Measurements from ENCODE around the gene RBP3. TPM values are rescaled to one million over a fixed set of nuclear protein-coding genes. Genes with fewer than 3 reads are reported as not detected.

The RBP3 gene
- total RNA-seq, 1 donor from 2014 or later, result not detected

- H3K4me3 Mint-ChIP-seq (ENCODE audit: unreplicated experiment), result no peak overlapping the region
- H3K36me3 Mint-ChIP-seq (ENCODE audit: unreplicated experiment), result no peaks in the 10 kb centered on the region
- H3K4me1 Mint-ChIP-seq (ENCODE audit: low read depth, unreplicated experiment), result no peaks in the 10 kb centered on the region
- peaks cover 2% of the 10 kb centered on the region for H3K27me3 Mint-ChIP-seq (ENCODE audit: unreplicated experiment)
- no peak for TF ChIP-seq CTCF (IDR thresholded peaks at IDR 0.05; ENCODE audit: partially characterized antibody, unreplicated experiment)
- peaks cover 5% of the 10 kb centered on the region for H3K9me3 Mint-ChIP-seq (ENCODE audit: unreplicated experiment)
- H3K27ac Mint-ChIP-seq (ENCODE audit: unreplicated experiment), result no peak overlapping the region
- DNase-seq, result no peak
These were observed 6.7 kb downstream of the RBP3 start for GRCh38 chr10:47354900-47355299.

- no peak overlapping the region for H3K4me3 Mint-ChIP-seq (ENCODE audit: unreplicated experiment)
- H3K27me3 Mint-ChIP-seq (ENCODE audit: unreplicated experiment), result peaks cover 2% of the 10 kb centered on the region
- H3K9me3 Mint-ChIP-seq (ENCODE audit: unreplicated experiment), result peaks cover 5% of the 10 kb centered on the region
- no peaks in the 10 kb centered on the region for H3K4me1 Mint-ChIP-seq (ENCODE audit: low read depth, unreplicated experiment)
- no peak overlapping the region for H3K27ac Mint-ChIP-seq (ENCODE audit: unreplicated experiment)
- no peak for TF ChIP-seq CTCF (IDR thresholded peaks at IDR 0.05; ENCODE audit: partially characterized antibody, unreplicated experiment)
- no peaks in the 10 kb centered on the region for H3K36me3 Mint-ChIP-seq (ENCODE audit: unreplicated experiment)
- DNase-seq, result no peak
These were observed 8.5 kb downstream of the RBP3 start for GRCh38 chr10:47356708-47357107.

- no peak for TF ChIP-seq CTCF (IDR thresholded peaks at IDR 0.05; ENCODE audit: partially characterized antibody, unreplicated experiment)
- H3K36me3 Mint-ChIP-seq (ENCODE audit: unreplicated experiment), result no peaks in the 10 kb centered on the region
- no peaks in the 10 kb centered on the region for H3K4me1 Mint-ChIP-seq (ENCODE audit: low read depth, unreplicated experiment)
- H3K9me3 Mint-ChIP-seq (ENCODE audit: unreplicated experiment), result peaks cover 5% of the 10 kb centered on the region
- DNase-seq, result no peak
- H3K4me3 Mint-ChIP-seq (ENCODE audit: unreplicated experiment), result no peak overlapping the region
- peaks cover 2% of the 10 kb centered on the region for H3K27me3 Mint-ChIP-seq (ENCODE audit: unreplicated experiment)
- H3K27ac Mint-ChIP-seq (ENCODE audit: unreplicated experiment), result no peak overlapping the region
These were observed 9.0 kb downstream of the RBP3 start for GRCh38 chr10:47357131-47357582.

GRCh38 chr10:47357911-47358310 lies 9.7 kb downstream of the RBP3 start:
- no peaks in the 10 kb centered on the region for H3K4me1 Mint-ChIP-seq (ENCODE audit: low read depth, unreplicated experiment)
- H3K4me3 Mint-ChIP-seq (ENCODE audit: unreplicated experiment), result no peak overlapping the region
- no peak for DNase-seq
- no peak overlapping the region for H3K27ac Mint-ChIP-seq (ENCODE audit: unreplicated experiment)
- H3K9me3 Mint-ChIP-seq (ENCODE audit: unreplicated experiment), result peaks cover 5% of the 10 kb centered on the region
- no peaks in the 10 kb centered on the region for H3K36me3 Mint-ChIP-seq (ENCODE audit: unreplicated experiment)
- peaks cover 2% of the 10 kb centered on the region for H3K27me3 Mint-ChIP-seq (ENCODE audit: unreplicated experiment)
- TF ChIP-seq CTCF (IDR thresholded peaks at IDR 0.05; ENCODE audit: partially characterized antibody, unreplicated experiment), result no peak

GRCh38 chr10:47358457-47358856 lies 10.3 kb downstream of the RBP3 start:
- Mint-ChIP-seq H3K27ac (ENCODE audit: unreplicated experiment) (no peak overlapping the region), H3K27me3 (ENCODE audit: unreplicated experiment) (peaks cover 2% of the 10 kb centered on the region), H3K4me3 (ENCODE audit: unreplicated experiment) (no peak overlapping the region), H3K9me3 (ENCODE audit: unreplicated experiment) (peaks cover 3% of the 10 kb centered on the region), H3K4me1 (ENCODE audit: low read depth, unreplicated experiment) (no peaks in the 10 kb centered on the region), H3K36me3 (ENCODE audit: unreplicated experiment) (no peaks in the 10 kb centered on the region)
- TF ChIP-seq CTCF (IDR thresholded peaks at IDR 0.05; ENCODE audit: partially characterized antibody, unreplicated experiment), result no peak
- DNase-seq, result no peak

Measured in glutamatergic neuron (in vitro differentiated cells).